ENCODE data around the gene ISYNA1.

The ISYNA1 gene

DNA sequence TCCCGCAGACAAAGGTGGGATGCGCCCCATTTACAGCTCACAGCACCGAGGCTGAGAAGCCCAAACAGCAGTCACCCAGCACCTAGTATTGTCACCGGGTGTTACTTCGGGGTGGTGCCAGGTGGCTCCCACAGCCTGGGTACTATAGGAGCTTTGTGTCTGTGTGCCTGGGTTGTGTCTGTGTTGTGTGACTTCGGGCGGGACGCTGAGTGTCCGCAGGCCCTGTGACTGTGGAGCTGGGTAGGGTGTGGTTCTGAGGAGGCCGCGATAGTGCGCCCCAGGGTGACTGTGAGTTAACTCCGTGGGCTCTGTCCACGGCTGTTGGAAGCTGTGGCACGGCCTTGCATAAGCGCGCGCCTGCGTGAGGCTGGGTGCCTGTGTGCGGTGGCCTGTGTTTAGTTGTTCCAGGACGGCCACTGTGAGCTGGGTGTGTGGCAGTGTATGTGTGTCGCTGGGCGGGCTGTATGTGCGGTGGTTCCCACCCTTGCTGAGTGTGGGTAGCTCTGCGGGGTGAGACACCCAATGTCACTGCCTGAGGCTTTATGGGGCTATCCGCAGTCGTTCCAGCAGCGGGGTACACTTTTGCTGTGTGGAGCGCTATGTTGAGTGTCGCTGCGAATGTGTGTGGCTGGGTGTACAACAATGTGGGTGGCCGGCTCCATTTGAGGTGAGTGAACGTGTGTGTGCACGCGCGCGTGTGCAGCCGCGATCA, 19.3 kb downstream of the ISYNA1 start:
- TF ChIP-seq GATA3 (IDR thresholded peaks at IDR 0.05; ENCODE audit: low read depth, low read length) (no peak), GATA2 (IDR thresholded peaks at IDR 0.05; ENCODE audit: low read depth, low read length) (no peak)

DNA sequence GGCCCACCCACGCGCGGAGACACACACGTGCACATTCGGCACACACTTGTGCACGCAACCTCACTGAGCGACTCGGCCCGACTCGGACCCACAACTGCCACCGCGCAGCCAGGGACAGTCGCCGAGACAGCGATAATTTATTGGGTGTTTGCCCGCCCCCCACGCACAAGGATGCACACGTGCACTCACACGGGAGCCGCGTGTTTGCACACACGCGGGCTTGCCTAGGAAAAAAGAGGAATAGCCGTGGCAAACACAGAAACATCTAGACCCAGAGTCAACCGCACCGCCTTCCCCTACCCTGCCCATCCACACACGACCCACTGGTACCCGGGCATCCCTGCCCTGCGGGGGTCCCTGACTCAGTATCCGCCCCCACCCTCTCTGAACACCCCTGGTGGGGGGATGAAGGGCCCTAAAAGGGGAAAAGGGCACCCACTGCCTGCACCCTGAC, 19.9 kb downstream of the ISYNA1 start:
- no peak for TF ChIP-seq GATA2 (IDR thresholded peaks at IDR 0.05; ENCODE audit: low read depth, low read length)

GRCh38 chr19:18417250-18418028, 20.5 kb downstream of the ISYNA1 start:
- no peak for TF ChIP-seq GATA3 (IDR thresholded peaks at IDR 0.05; ENCODE audit: low read depth, low read length)
- no peak for TF ChIP-seq GATA2 (IDR thresholded peaks at IDR 0.05; ENCODE audit: low read depth, low read length)

GRCh38 chr19:18416778-18417249, 21.1 kb downstream of the ISYNA1 start:
- TF ChIP-seq GATA2 (IDR thresholded peaks at IDR 0.05; ENCODE audit: low read depth, low read length) (no peak), GATA3 (IDR thresholded peaks at IDR 0.05; ENCODE audit: low read depth, low read length) (no peak)

DNA sequence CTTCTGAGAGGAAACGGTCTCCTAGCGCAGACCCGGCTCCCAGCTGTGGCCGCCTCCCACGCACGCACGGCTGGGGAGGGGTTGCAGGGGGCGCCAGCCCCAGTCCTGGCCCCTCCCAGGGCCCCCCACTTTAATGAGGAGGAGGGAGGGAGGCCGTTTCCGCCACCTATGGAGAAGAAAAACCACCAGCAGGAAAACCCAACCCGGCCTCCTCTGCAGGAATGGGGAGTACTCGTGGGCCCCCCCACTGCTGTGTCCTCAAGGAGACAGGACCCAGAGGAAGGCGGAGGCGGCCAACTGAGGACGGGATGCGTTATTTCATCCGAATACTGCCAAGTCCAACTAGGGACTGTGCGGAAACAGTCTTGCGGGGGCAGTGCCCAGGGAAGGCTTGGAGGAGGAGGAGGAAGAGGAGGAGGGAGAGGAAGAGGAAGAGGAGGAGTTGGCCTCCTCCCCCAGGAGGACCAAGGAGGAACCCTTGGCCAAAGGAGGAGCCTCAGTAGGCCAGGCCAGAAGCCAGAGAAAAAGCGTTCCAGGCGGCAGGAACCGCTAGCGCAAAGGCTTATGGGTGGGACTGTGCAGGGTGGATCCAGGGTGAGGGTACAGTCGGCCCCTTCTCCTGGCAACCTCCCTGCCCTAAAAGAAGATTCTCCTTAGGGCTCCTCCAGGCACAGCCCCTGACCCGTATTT, 22.6 kb downstream of the ISYNA1 start:
- TF ChIP-seq GATA3 (IDR thresholded peaks at IDR 0.05; ENCODE audit: low read depth, low read length) (no peak), GATA2 (IDR thresholded peaks at IDR 0.05; ENCODE audit: low read depth, low read length) (no peak)

GRCh38 chr19:18414504-18415177, 23.3 kb downstream of the ISYNA1 start:
- TF ChIP-seq GATA2 (IDR thresholded peaks at IDR 0.05; ENCODE audit: low read depth, low read length), result no peak
- no peak for TF ChIP-seq GATA3 (IDR thresholded peaks at IDR 0.05; ENCODE audit: low read depth, low read length)

DNA sequence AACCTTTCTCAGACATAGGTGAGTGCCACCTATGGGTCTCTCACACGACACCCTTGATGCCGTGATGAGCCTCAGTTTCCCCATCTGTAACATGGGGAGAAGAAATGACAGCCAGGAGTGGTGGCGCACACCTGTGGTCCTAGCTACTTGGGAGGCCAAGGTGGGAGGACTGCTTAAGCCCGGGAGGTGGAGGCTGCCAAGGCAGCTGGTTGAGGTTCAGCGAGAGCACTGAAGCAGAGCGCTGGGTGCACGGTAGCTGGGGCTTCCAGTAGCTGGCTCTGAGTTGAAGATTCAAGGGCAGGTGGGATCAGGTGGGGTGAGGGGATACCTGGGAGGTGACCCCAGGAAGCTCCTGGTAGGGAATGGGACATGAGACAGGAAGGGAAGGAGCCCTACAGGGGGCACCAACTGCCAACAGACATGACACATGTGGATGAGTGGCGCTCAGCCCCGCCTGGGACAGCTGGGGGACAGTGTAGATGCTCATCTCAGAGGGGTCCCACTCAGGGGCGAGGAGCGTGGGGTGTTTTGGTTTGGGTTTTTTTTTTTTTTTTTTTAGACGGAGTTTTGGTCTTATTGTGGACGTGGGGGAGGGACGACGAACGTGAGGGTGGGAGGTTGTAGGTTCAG, 25.2 kb downstream of the ISYNA1 start:
- TF ChIP-seq GATA3 (IDR thresholded peaks at IDR 0.05; ENCODE audit: low read depth, low read length) (no peak), GATA2 (IDR thresholded peaks at IDR 0.05; ENCODE audit: low read depth, low read length) (no peak)

DNA sequence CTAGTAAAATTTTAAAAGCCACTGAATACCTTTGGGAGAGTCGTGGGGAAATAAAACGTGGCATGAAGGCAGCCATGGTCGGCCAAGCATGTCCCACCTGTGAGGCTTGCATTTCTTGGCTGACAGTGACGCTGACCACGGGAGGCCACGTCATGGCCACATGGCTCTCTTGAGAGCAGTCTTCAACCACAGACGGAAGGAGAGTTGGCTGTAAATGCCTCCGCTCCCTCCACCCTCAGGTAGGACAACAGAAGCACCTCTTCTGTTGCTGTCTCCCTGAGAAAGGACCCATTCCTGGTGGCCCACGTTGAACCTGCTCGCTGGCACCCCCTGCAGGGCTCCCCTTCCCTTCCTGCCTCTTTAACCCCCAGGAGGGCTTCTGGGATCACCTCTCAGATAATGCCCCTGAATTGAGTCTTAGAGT, 29.9 kb downstream of the ISYNA1 start:
- no peak for TF ChIP-seq GATA3 (IDR thresholded peaks at IDR 0.05; ENCODE audit: low read depth, low read length)
- no peak for TF ChIP-seq GATA2 (IDR thresholded peaks at IDR 0.05; ENCODE audit: low read depth, low read length)

DNA sequence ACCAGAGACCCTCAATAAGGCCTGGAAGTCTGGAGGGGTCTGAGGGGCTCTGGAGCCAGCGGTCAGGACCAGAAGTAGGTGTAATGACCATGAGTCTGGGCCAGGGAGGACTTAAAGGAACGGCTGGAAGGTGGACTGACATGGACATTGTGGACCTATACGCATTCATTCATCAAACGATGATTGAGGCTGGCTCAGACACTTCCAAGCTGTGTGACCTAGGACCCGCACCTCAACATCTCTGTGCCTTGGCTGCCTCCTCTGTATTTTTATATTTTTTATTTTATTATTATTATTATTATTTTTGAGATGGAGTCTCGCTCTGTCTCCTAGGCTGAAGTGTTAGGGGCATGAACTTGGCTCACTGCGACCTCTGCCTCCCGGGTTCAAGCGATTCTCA, 31.2 kb downstream of the ISYNA1 start:
- no peak for TF ChIP-seq GATA2 (IDR thresholded peaks at IDR 0.05; ENCODE audit: low read depth, low read length)
- no peak for TF ChIP-seq GATA3 (IDR thresholded peaks at IDR 0.05; ENCODE audit: low read depth, low read length)

GRCh38 chr19:18401580-18402112, 36.3 kb downstream of the ISYNA1 start:
- TF ChIP-seq GATA3 (IDR thresholded peaks at IDR 0.05; ENCODE audit: low read depth, low read length) (no peak), GATA2 (IDR thresholded peaks at IDR 0.05; ENCODE audit: low read depth, low read length) (no peak)

DNA sequence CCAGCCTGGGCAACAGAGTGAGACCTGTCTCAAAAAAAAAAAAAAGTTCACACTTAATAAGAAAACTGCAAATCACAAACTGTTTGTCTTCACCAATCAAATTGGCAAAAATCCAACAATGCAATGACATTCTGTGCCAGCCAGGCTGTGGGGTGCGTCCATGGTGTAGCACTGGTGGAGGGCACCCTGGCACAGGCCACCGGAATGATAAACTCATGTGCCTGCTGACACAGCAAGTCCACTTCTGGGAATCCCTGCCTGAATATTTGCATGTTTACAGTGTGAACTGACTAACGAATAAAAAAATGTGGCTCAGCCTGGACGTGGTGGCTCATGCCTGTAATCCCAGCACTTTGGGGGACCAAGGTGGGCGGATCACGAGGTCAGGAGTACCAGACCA, 38.9 kb downstream of the ISYNA1 start:
- TF ChIP-seq GATA2 (IDR thresholded peaks at IDR 0.05; ENCODE audit: low read depth, low read length) (no peak), GATA3 (IDR thresholded peaks at IDR 0.05; ENCODE audit: low read depth, low read length) (no peak)

DNA sequence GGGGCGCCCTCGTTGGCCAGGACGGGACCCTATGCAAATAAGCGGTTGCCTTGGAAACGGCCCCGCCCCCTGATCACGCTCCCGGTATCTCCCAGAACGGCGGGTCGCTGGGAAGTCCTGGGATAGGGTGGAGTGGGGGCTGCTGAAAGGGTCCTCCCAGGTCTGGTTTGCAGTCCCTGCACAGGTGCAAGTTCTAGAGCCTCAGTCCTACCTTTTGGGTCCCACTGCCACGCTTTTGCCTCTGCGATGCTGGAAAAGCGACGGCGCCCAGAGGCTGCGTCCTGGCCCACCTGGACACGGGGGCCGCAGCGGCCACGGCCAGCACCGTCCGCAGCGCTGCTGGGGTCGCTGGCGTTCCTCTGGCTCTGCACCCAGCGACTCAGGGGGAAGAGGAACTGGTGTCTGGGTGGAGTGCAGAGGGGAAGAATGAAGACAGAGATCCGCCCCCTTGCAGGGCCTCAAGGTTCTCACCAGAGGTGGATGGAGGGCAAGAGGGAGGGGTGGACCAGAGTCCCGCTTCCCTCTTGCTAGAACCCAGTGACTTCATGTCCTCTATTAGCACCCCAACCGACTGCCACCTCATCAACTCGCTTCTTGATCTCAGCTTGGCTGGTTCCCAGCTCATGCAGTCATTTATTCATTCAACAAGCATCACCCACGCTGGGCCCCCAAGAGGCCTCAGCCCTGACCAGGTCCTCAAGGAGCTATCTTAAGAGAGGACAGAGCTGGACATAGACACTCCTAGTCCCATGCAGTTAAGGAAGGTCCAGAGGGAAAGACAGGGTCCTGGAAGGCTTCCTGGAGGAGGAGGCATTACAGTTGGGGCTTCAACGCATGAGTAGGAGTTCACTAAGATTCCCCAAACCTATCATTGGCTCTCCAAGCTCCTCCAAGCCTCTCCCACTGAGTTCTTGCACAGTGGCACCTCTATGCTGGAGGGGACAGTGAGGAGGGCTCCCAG, 40.4 kb downstream of the ISYNA1 start, which contains the start of gene LRRC25:
TSS of gene LRRC25 (minus strand) at position 381 of the 961 bp plus-strand sequence. CDS start 659 bp downstream, outside the sequence.
- no peak for TF ChIP-seq GATA3 (IDR thresholded peaks at IDR 0.05; ENCODE audit: low read depth, low read length)
